ENCODE results near the gene PRR23E. TPM values are rescaled to one million over a fixed set of nuclear protein-coding genes. Genes with fewer than 3 reads are reported as not detected.

The PRR23E gene
- total RNA-seq, 1 donor from 2014 or later: not detected

Other genes starting within 250 kb of the PRR23E start
- gene PLXNA1, start 210.0 kb upstream of the PRR23E start, total RNA-seq (ENCODE audit: low replicate concordance): 55.9 and 59.2 TPM in 2 replicates
- not detected in 2 replicates for gene PRR20G, start 94.9 kb downstream of the PRR23E start, total RNA-seq (ENCODE audit: low replicate concordance)